ENCODE data around the gene ZNF428.

Gene ZNF428

DNA sequence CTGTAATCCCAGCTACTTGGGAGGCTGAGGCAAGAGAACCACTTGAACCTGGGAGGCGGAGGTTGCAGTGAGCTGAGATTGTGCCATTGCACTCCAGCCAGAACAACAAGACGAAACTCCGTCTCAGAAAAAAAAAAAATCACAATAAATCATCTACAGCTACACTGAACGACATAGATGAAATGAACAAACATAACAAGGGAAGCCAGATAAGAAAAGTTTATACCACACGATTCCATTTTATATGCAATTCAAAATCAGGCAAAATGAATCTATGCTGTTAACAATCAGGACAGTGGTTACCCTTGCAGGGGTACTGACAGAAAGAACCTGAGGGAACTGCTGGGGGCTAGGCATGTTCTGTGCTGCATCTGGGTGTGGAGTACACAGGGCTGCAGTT, 49.8 kb downstream of the ZNF428 start:
- in situ Hi-C loops (cut with HindIII; ENCODE audit: low sequenced_read_pairs) = no loop called here

DNA sequence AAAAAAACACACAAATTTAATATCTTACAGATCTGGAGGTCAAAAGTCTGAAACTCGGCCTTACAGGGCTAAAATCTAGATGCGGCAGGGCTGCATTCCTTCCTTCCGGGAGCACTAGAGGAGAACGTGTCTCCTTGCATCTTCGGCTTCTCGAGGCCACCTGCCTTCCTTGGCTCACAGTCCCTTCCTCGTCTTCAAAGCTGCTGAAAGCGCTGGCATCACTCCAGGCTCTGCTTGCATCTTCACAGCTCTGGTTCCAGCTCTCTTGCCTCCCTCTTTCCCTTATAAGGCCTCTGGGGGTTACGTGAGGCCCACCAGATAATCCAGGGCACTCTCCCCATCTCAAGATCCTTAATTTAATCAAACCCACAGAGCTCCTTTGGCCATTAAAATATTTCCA, 54.6 kb downstream of the ZNF428 start:
- in situ Hi-C loops (cut with HindIII; ENCODE audit: low sequenced_read_pairs) = no loop called here

DNA sequence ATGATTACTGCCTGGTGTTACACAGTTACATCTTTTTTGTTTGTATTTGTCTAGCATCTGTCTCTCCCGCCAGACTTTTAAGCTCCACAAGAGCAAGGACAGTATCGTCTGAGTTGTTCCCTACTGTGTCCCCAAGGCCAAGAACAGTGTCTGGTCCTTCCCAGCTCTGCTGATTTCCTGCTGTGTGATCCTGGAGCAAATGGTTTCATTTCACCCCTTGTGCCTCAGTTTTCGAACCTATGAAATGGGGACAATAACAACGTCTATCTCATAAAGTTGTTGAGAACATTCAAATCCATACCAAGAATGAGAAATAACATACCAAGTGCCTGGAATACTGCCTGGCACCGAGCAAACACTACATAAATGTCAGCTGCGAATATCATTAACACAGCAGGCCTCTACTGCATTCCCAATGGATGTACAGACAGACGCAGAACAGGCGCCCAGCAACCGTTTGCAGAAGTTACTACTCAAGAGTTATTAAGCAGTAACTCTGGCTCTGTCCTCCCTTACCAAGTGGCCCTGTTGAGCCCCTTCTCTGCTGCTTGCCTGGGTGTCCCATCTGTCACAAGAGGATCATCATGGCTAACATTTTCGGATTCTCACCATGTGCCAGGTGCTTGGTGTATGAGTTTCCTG, 55.5 kb downstream of the ZNF428 start:
- in situ Hi-C loops (cut with HindIII; ENCODE audit: low sequenced_read_pairs) = no loop called here

DNA sequence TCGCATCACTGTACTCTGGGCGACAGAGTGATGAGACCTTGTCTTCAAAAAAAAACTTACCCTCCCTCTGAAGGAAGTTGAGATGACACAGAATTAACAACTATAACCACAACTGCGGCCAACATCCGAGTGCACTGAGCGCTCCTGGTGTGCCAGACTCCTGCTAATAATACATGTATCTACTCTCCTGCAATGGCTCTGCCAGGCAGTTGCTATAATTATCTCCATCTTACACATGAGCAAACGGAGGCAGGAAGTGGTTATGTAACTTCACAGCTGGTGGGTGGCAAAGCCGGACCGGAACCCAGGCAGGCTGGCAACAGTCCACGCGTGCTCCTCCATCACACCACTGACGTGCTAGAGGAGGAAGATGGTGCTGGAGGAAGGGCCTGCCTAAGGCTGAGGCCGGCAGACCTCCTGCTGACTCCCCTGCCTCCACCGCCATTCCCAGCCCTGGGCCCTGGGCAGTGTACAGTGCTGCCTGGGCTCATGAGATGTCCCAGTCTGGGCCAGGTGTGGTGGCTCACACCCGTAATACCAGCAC, 56.7 kb downstream of the ZNF428 start:
- in situ Hi-C loops (cut with HindIII; ENCODE audit: low sequenced_read_pairs) = no loop called here

DNA sequence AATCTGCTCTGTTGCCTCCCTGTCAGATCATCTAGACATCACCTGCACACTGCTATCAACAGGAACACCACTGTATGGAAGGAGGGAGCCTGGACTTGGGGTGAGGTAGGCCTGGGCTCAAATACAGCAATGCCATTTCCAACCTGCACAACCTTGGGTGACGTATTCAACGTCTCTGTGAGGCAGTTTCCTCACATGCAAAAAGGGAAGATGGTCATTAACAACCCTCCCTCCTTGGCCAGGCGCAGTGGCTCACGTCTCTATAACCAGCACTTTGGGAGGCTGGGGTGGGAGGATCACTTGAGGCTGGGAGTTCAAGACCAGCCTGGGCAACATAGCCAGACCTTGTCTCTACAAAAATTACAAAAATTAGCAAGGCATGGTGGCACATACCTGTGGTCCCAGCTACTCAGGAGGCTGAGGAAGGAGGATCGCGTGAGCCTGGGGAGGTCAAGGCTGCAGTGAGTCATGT, 57.2 kb downstream of the ZNF428 start:
- in situ Hi-C loops (cut with HindIII; ENCODE audit: low sequenced_read_pairs) = no loop called here

DNA sequence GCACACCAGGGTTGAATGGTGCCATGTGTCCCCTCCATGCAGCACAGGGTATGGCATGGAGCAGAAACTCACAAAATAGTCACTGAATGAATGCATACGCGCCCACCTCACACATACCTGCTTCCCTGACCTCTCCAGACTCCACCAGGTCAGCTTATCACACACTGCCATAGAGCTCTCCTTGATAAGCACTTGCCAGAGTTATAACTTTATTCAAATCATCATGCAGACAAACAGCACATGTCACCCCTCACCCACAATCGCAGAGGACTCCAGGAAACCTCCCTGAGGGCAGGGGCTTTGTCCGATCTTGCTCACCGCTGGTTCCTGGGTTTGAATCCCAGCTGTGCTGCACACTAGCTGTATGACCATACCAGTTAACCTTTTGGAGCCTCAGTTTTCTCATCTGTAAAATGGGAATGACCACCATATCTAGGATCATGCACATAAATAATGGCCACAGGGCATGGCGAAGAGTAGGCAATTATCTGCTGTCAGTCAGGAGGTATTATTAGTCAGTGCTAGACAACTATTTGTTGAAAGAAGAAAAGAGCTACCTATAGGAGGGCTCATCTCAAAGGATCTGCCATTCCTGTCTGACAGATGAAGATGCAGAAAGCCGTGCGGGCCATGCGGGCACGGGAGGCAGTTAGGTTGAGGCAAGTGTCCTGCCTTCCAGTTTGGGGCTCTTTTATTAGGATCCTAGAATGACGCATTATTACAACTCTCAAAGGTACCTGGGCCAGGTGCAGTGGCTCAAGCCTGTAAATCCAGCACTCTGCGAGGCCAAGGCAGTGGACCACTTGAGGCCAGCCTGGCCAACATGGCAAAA, 58.1 kb downstream of the ZNF428 start:
- in situ Hi-C loops (cut with HindIII; ENCODE audit: low sequenced_read_pairs) = no loop called here

DNA sequence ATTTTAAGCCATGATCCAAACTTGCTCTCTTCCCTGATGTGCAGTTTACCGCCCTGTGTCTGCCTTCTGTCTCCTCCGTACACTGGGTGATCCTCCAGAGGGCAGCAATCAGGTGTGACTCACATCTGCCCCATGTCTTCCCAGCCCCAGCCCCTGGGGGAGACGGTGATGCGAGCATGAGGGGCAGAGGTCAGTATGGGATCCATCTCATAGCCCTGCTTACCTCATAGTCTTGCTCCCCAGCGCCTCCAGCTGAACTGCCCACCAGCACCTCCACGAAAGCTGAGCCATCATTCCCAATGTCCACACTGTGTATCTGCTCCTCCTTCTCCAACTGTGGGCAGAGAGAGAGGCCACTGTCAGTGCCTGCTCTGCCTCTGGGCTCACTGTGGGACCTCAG, 58.7 kb downstream of the ZNF428 start:
- in situ Hi-C loops (cut with HindIII; ENCODE audit: low sequenced_read_pairs) = no loop called here

Measured in endothelial cell of hepatic sinusoid (primary cell).